ENCODE data around the gene DMRT2.

- TF ChIP-seq CTCF (IDR thresholded peaks at IDR 0.05; ENCODE audit: poor library complexity) (no peak), EZH2phosphoT487 (IDR thresholded peaks at IDR 0.05; ENCODE audit: low read depth, severe bottlenecking, unreplicated experiment) (no peak), EZH2 (IDR thresholded peaks at IDR 0.05; ENCODE audit: borderline replicate concordance) (no peak)
These were observed 21.6 kb downstream of the DMRT2 start for GRCh38 chr9:1071730-1072129.
